Mammary epithelial cell (primary cell): ENCODE data around the gene SUN3.

Experiments used
- EZH2 ChIP-seq: IDR thresholded peaks from 2 replicates; pipeline ENCODE4 v1.6.1; 2012; ENCODE audit warnings: low read length, inconsistent platforms, borderline replicate concordance
- TF ChIP-seq, protein P1 (sequence below), 2 donors: IDR thresholded peaks in 1 of 2; conservative IDR thresholded peaks in 1 of 2; 2 replicates each; pipeline ENCODE4 v1.5.1; 2011 to 2012; ENCODE audit warnings: inconsistent platforms in 2 of 2, low read length in 2 of 2, mild to moderate bottlenecking in 2 of 2, control low read depth in 1 of 2, low read depth in 1 of 2; ENCODE audit not compliant: insufficient read depth in 1 of 2; ENCODE audit errors: extremely low read depth in 1 of 2

DNA sequence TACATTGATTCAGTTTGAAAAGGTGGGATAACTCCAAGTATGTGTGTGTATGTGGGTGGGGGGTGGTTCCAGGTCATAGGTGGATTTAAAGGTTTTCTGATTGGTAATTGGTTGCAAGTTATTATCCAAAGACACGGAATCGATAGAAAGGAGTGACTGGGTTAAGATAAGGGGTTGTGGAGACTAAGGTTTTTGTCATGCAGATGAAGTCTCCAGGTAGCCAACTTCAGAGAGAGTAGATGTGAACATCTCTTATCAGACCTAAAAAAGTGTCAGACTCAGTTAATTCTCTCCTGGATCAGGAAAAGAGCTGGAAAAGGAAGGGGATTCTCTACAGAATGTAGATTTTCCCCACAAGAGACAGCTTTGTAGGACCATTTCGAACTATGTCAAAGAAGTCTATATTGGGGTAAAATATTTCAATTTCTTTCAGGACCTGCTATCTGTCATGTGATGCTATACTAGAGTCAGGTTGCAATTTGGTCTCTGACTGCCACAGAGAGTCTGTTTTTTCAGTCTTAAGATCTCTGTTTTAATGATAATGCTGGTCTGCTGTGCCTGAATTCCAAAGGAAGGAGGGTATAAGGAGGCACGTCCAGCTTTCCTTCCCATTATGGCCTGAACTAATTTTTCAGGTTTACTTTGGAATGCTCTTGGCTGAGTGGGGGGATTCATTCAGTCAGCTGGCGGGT is 10.1 kb upstream of the SUN3 start:
- TF ChIP-seq, protein P1, sequence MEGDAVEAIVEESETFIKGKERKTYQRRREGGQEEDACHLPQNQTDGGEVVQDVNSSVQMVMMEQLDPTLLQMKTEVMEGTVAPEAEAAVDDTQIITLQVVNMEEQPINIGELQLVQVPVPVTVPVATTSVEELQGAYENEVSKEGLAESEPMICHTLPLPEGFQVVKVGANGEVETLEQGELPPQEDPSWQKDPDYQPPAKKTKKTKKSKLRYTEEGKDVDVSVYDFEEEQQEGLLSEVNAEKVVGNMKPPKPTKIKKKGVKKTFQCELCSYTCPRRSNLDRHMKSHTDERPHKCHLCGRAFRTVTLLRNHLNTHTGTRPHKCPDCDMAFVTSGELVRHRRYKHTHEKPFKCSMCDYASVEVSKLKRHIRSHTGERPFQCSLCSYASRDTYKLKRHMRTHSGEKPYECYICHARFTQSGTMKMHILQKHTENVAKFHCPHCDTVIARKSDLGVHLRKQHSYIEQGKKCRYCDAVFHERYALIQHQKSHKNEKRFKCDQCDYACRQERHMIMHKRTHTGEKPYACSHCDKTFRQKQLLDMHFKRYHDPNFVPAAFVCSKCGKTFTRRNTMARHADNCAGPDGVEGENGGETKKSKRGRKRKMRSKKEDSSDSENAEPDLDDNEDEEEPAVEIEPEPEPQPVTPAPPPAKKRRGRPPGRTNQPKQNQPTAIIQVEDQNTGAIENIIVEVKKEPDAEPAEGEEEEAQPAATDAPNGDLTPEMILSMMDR (conservative IDR thresholded peaks at IDR 0.05 in 1 of 2, IDR thresholded peaks at IDR 0.05 in 1 of 2; ENCODE audit: extremely low read depth in 1 of 2, insufficient read depth in 1 of 2, low read depth in 1 of 2, low read length in 2 of 2), result no peak
- TF ChIP-seq EZH2, result no peak
